Measurements from ENCODE around the gene ATRIP.
A peak's percentile ranks its signal among the peaks of the same experiment; 100 is the strongest.

- TF ChIP-seq CTCF (IDR thresholded peaks at IDR 0.05; ENCODE audit: low read depth, low read length, poor library complexity, severe bottlenecking) (peak; percentile 87), EZH2phosphoT487 (IDR thresholded peaks at IDR 0.05; ENCODE audit: borderline replicate concordance, low read length) (no peak)
These were observed 26.5 kb downstream of the ATRIP start for GRCh38 chr3:48472923-48473616.
